CD4-positive, alpha-beta memory T cell (primary cell): ENCODE measurements around the gene AGK. TPM values are rescaled to one million over a fixed set of nuclear protein-coding genes. Genes with fewer than 3 reads are reported as not detected.

Experiments
- CTCF ChIA-PET: fragments of 350-600 bp; sonication (Branson Sonifier 250); formaldehyde crosslinking; loops from one replicate; lab custom pipeline; 2021; ENCODE audit warnings: inconsistent platforms; ENCODE audit not compliant: partially characterized antibody; lab: Charles Lee
- POLR2A ChIA-PET: fragments of 350-600 bp; sonication (Branson Sonifier 250); formaldehyde crosslinking; loops from one replicate; lab custom pipeline; 2021; ENCODE audit not compliant: partially characterized antibody; lab: Charles Lee
- DNase-seq, 5 donors: peaks; one replicate each; pipeline versions ENCODE4 v3.0.0 to v3.0.0-alpha.2; 2020 to 2022; ENCODE audit warnings: mixed read lengths in 1 of 5
- H3K27ac ChIP-seq: one replicate; pipeline ENCODE4 v1.7.0; 2013; ENCODE audit warnings: low read depth, low read length
- H3K27me3 ChIP-seq: 2 replicates; pipeline ENCODE4 v1.7.0; 2013; ENCODE audit warnings: mild to moderate bottlenecking, low read length, moderate library complexity; ENCODE audit not compliant: insufficient read depth
- H3K36me3 ChIP-seq: 2 replicates; pipeline ENCODE4 v1.7.0; 2013; ENCODE audit warnings: mild to moderate bottlenecking, low read length, moderate library complexity; ENCODE audit not compliant: insufficient read depth
- H3K4me1 ChIP-seq: 2 replicates; pipeline ENCODE4 v1.7.0; 2013; ENCODE audit warnings: mild to moderate bottlenecking, low read length, moderate library complexity; ENCODE audit not compliant: insufficient read depth
- H3K4me3 ChIP-seq, 2 donors: one replicate each; pipeline ENCODE4 v1.7.0; 2013; ENCODE audit warnings: low read length in 2 of 2, mild to moderate bottlenecking in 1 of 2
- H3K9me3 ChIP-seq, 2 donors: one replicate each; pipeline ENCODE4 v1.7.0; 2013; ENCODE audit warnings: low read length in 2 of 2, control low read depth in 1 of 2; ENCODE audit not compliant: control insufficient read depth in 1 of 2
- H3K27ac Mint-ChIP-seq, 7 donors: one replicate each; pipeline ENCODE4 v1.8.0; 2020 to 2021; ENCODE audit warnings: mixed read lengths in 7 of 7, mild to moderate bottlenecking in 6 of 7, inconsistent platforms in 3 of 7, moderate library complexity in 3 of 7
- H3K27me3 Mint-ChIP-seq, 2 donors: one replicate each; pipeline ENCODE4 v1.8.0; 2020 to 2021; ENCODE audit warnings: mixed read lengths in 2 of 2
- H3K36me3 Mint-ChIP-seq, 2 donors: one replicate each; pipeline ENCODE4 v1.8.0; 2020 to 2021; ENCODE audit warnings: mixed read lengths in 2 of 2, inconsistent platforms in 1 of 2, mild to moderate bottlenecking in 1 of 2
- H3K4me1 Mint-ChIP-seq, 4 donors: one replicate each; pipeline ENCODE4 v1.8.0; 2020 to 2021; ENCODE audit warnings: mixed read lengths in 4 of 4, mild to moderate bottlenecking in 1 of 4
- H3K4me3 Mint-ChIP-seq, 8 donors: one replicate each; pipeline ENCODE4 v1.8.0; 2020 to 2021; ENCODE audit warnings: mixed read lengths in 8 of 8, mild to moderate bottlenecking in 7 of 8, moderate library complexity in 6 of 8, inconsistent platforms in 3 of 8
- H3K9me3 Mint-ChIP-seq, 8 donors: one replicate each; pipeline ENCODE4 v1.8.0; 2020 to 2021; ENCODE audit warnings: mixed read lengths in 8 of 8, mild to moderate bottlenecking in 5 of 8, inconsistent platforms in 3 of 8, moderate library complexity in 1 of 8
- intact Hi-C: fragments of 100-400 bp; cut with micrococcal nuclease; formaldehyde crosslinking; loops from one replicate; pipeline ENCODE4 v1.15.1; 2023
- polyA plus RNA-seq, 2 donors: library from polyadenylated mRNA; unstranded; fragments of 300-500 nt; fragmentation: Illumina TruSeq; gene quantifications; one replicate each; pipeline ENCODE4 v1.2.3, GENCODE V29; 2021
- total RNA-seq, 2 experiments: library from RNA; stranded (reverse); gene quantifications; one replicate each; pipeline ENCODE4 v1.2.3, GENCODE V29; 2021

AGK gene
- total and polyA plus RNA-seq, 4 experiments from 2014 or later = 28.1 to 33.8 (median 29.2) TPM

DNA sequence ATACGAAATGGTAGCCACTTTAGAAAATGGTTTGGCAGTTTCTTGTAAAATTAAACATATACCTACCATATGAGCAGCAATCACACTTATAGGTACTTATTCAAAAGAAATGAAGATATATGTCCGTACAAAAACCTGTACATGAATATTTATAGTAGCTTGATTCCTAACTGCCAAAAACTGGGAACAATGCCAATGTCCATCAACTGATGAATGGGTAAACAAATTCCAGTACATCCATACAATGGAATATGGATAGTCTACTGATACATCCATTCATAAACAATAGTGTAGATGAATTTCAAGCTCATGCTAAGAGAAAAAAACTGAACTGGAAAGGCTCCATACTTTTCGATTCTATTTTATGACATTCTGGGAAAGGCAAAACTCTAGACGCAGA lies 68.5 kb downstream of the AGK start:
- CTCF ChIA-PET = interaction anchor here (1.3 kb wide), 1 partner anchor 166 kb away, joined by 4 read pairs; no protein-coding TSS in a partner anchor
- POLR2A ChIA-PET = no interaction called here

DNA sequence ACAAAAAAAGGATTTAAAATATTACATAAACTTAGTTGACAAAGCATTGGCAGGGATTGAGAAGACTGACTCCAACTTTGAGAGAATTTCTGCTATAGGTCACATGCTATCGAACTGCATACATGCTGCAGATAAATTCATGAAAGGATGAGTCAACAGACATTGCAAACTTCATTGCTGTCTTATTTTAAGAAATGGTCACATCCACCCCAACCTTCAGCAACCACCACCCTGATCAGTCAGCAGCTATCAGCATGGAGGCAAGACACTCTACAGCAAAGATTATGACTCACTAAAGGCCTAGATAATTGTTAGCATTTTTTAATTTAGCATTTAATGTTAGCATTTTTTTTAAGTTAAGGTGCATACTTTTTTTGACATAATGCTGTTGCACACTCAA lies 73.6 kb downstream of the AGK start:
- Histone ChIP-seq H3K36me3 (no peaks in the 10 kb centered on the region), H3K27me3 (no peaks in the 10 kb centered on the region), H3K4me3 (no peak overlapping the region), H3K4me1 (no peaks in the 10 kb centered on the region), H3K27ac (no peak overlapping the region), H3K9me3 (no peaks in the 10 kb centered on the region)
- Mint-ChIP-seq H3K9me3 (no peaks in the 10 kb centered on the region), H3K27me3 (no peaks in the 10 kb centered on the region), H3K27ac (no peak overlapping the region), H3K36me3 (peaks cover 53% of the 10 kb centered on the region in 2 donors), H3K4me1 (no peaks in the 10 kb centered on the region), H3K4me3 (no peak overlapping the region)
- DNase-seq = no peak
- ChIA-PET CTCF (no interaction called here), POLR2A (no interaction called here)
- intact Hi-C loops = no loop called here

More for the DNA sequence above, 68.5 kb downstream of the AGK start:
- H3K9me3 ChIP-seq = no peaks in the 10 kb centered on the region
- H3K36me3 ChIP-seq = no peaks in the 10 kb centered on the region
- Mint-ChIP-seq H3K27ac (no peak overlapping the region), H3K36me3 (peaks cover 51 to 61% of the 10 kb centered on the region in 2 donors), H3K27me3 (no peaks in the 10 kb centered on the region), H3K4me3 (no peak overlapping the region), H3K9me3 (no peaks in the 10 kb centered on the region), H3K4me1 (peaks cover 0 to 1% (median 0%) of the 10 kb centered on the region in 4 donors)
- H3K27ac ChIP-seq = no peak overlapping the region
- no peaks in the 10 kb centered on the region for H3K4me1 ChIP-seq
- no peak overlapping the region for H3K4me3 ChIP-seq
- no peaks in the 10 kb centered on the region for H3K27me3 ChIP-seq
- intact Hi-C loops = no loop called here
- DNase-seq = no peak

DNA sequence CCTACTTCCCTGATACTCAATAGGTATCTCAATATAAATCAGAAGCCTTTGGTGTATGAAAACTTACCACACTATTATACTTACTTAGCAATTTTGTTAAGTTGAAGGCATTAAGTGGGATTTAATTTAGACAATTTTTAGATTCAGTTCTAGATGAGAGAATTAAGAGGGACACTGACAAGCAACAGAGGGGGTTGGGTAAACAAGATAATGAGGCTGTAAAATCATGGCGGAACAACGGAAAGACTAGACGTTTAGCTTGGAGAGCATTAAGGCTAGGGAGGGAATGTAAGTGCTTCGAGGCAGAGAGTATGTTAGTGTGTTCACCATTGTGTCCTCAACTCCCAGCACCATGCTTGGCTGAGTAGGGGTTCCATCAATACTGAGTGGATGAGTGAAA lies 79.4 kb downstream of the AGK start:
- Histone ChIP-seq H3K4me3 (no peak overlapping the region), H3K9me3 (no peaks in the 10 kb centered on the region), H3K4me1 (no peaks in the 10 kb centered on the region), H3K27me3 (no peaks in the 10 kb centered on the region), H3K36me3 (no peaks in the 10 kb centered on the region), H3K27ac (no peak overlapping the region)
- no peaks in the 10 kb centered on the region for H3K27me3 Mint-ChIP-seq
- ChIA-PET CTCF (no interaction called here), POLR2A (no interaction called here)
- intact Hi-C loops = no loop called here
- H3K9me3 Mint-ChIP-seq = no peaks in the 10 kb centered on the region
- no peak overlapping the region for H3K27ac Mint-ChIP-seq
- H3K36me3 Mint-ChIP-seq = peaks cover 28 to 32% of the 10 kb centered on the region in 2 donors
- peaks cover 0 to 3% (median 0%) of the 10 kb centered on the region in 4 donors for H3K4me1 Mint-ChIP-seq
- peak overlapping the region in 1 of 8 donors; percentile 21 for H3K4me3 Mint-ChIP-seq
- DNase-seq = no peak

DNA sequence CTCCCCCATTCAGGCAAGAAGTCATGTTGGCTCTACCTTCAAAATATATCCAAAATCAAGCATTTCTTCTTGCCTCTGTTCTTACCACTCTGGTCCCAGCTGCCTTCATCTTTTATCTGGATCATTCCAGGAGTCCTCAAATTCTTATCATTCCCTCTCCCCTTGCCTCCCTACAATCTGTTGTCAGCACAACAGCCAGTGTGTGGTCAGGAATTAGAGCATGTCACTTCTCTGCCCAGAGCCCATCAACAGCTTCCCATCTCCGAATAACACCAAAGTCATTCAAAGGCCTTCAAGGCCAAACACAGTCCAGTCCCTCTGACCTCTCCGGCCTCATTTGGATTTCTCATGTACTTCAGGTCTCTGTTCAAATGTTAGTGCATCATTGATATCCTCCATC lies 80.3 kb downstream of the AGK start:
- H3K27me3 ChIP-seq = no peaks in the 10 kb centered on the region
- no peak overlapping the region for H3K27ac ChIP-seq
- H3K9me3 ChIP-seq = no peaks in the 10 kb centered on the region
- no peak overlapping the region for H3K27ac Mint-ChIP-seq
- POLR2A ChIA-PET = no interaction called here
- peaks cover 0 to 3% (median 0%) of the 10 kb centered on the region in 4 donors for H3K4me1 Mint-ChIP-seq
- no peaks in the 10 kb centered on the region for H3K27me3 Mint-ChIP-seq
- DNase-seq = no peak
- CTCF ChIA-PET = no interaction called here
- no peaks in the 10 kb centered on the region for H3K9me3 Mint-ChIP-seq
- H3K36me3 ChIP-seq = no peaks in the 10 kb centered on the region
- no peak overlapping the region for H3K4me3 Mint-ChIP-seq
- H3K4me3 ChIP-seq = no peak overlapping the region
- intact Hi-C loops = no loop called here
- H3K36me3 Mint-ChIP-seq = peaks cover 26 to 32% of the 10 kb centered on the region in 2 donors
- H3K4me1 ChIP-seq = no peaks in the 10 kb centered on the region

DNA sequence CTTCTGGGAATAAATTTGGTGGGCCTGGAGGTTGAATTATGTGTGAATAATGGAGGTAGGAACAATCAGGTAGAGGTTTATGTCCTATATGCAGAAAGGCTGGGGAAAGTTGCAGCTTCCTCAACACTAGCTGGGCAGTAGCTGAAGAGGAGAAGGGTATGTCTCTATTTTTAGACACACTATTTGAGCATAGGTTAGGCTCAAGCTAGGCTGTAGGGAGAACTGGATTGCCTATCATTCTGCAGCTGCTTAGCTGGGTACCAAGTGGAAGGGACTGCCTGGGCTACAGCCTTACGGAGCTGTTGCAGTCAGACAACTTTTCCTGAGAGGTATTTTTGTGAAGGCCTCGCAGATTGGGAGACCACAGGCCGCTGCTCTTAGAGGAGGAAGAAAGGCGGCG lies 82.9 kb downstream of the AGK start:
- DNase-seq = no peak
- H3K27me3 ChIP-seq = no peaks in the 10 kb centered on the region
- Mint-ChIP-seq H3K4me3 (no peak overlapping the region), H3K27ac (peak overlapping the region in 1 of 7 donors; percentile 24), H3K4me1 (peaks cover 0 to 3% (median 0%) of the 10 kb centered on the region in 4 donors), H3K27me3 (no peaks in the 10 kb centered on the region), H3K36me3 (peaks cover 29 to 43% of the 10 kb centered on the region in 2 donors), H3K9me3 (no peaks in the 10 kb centered on the region)
- H3K4me3 ChIP-seq = no peak overlapping the region
- H3K27ac ChIP-seq = no peak overlapping the region
- H3K4me1 ChIP-seq = no peaks in the 10 kb centered on the region
- no peaks in the 10 kb centered on the region for H3K9me3 ChIP-seq
- intact Hi-C loops = no loop called here
- ChIA-PET POLR2A (no interaction called here), CTCF (no interaction called here)
- H3K36me3 ChIP-seq = no peaks in the 10 kb centered on the region

DNA sequence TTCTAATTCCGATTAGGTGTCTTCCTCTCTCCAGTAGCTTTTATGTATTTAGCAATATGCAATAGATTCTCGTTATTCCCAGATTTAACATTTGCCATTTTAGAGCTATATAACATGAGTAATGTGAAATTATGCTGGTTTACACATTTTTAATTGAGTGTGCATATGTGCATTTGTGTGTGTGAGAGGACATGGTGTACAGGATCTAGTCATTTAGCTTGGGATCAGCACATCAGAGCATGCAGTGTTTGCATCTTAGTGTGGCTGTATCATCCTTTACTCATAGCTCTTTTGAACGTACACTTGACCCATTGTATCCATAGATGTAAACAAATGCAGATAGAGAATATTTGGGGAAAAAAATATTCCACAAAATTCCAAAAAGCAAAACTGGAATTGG lies 84.8 kb downstream of the AGK start:
- Histone ChIP-seq H3K27ac (no peak overlapping the region), H3K4me3 (no peak overlapping the region), H3K9me3 (no peaks in the 10 kb centered on the region), H3K27me3 (no peaks in the 10 kb centered on the region), H3K4me1 (no peaks in the 10 kb centered on the region), H3K36me3 (no peaks in the 10 kb centered on the region)
- ChIA-PET POLR2A (no interaction called here), CTCF (interaction anchor here (1.2 to 2.3 kb wide), 2 partner anchors 14 to 18 kb away, joined by 3 to 17 read pairs; no protein-coding TSS in a partner anchor)
- Mint-ChIP-seq H3K4me3 (no peak overlapping the region), H3K27ac (no peak overlapping the region), H3K27me3 (no peaks in the 10 kb centered on the region), H3K4me1 (peaks cover 0 to 3% (median 0%) of the 10 kb centered on the region in 4 donors), H3K36me3 (peaks cover 33 to 51% of the 10 kb centered on the region in 2 donors), H3K9me3 (no peaks in the 10 kb centered on the region)
- DNase-seq = no peak
- intact Hi-C loops = no loop called here

DNA sequence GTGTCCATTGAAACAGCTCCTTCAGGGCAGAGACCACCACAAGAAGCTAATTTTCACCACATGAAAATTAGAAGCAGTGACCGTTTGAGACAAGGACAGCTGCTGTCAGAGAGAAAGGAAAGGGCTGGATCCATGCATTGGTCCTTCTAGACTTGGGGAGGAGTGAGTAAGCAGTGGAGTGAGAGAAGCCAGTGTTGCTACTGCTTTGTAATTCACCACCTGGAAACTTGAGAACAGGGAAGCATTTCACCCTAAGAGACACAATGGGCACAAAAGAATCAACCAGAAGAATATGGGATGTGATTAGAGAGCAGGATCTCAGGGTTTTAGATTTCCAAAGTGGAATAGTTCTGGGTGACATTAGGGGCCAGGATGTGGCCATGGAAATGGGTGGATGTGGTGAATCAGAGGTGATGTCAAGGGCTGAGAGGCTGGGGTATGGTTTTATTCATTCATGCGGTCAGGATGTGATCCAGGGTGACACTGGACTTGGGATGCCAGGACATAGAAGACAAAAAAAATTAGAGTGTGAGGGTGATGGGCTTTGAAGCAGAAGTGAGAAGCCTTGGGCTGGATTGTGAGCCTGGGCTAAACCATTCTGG lies 89.1 kb downstream of the AGK start:
- Mint-ChIP-seq H3K4me1 (peaks cover 0 to 1% (median 0%) of the 10 kb centered on the region in 4 donors), H3K4me3 (no peak overlapping the region), H3K36me3 (peaks cover 28 to 53% of the 10 kb centered on the region in 2 donors), H3K27me3 (no peaks in the 10 kb centered on the region), H3K27ac (peak overlapping the region in 4 of 7 donors; percentile 50 to 77 (median 66)), H3K9me3 (no peaks in the 10 kb centered on the region)
- no peak overlapping the region for H3K27ac ChIP-seq
- no peaks in the 10 kb centered on the region for H3K27me3 ChIP-seq
- ChIA-PET POLR2A (no interaction called here), CTCF (no interaction called here)
- H3K4me3 ChIP-seq = no peak overlapping the region
- no peak for DNase-seq
- H3K4me1 ChIP-seq = no peaks in the 10 kb centered on the region
- intact Hi-C loops = no loop called here
- H3K9me3 ChIP-seq = no peaks in the 10 kb centered on the region
- H3K36me3 ChIP-seq = no peaks in the 10 kb centered on the region
